Measurements from ENCODE around the gene UGDH. TPM values are rescaled to one million over a fixed set of nuclear protein-coding genes. Genes with fewer than 3 reads are reported as not detected.

Gene UGDH
- 37.5 TPM for total RNA-seq
- 10 to 100 TPM; 39.4 to 78.1 (median 45.2) TPM for polyA plus RNA-seq (ENCODE audit: insufficient read depth in 1 of 8, insufficient read length in 8 of 8, low replicate concordance in 1 of 8)
- long read RNA-seq, donor 1, partial matches to known transcripts, result 24 of 28 reads
- long read RNA-seq, donor 1, other reads (novel, unspliced or antisense), result 0 of 28 reads
- long read RNA-seq, donor 2, result 0 reads
- long read RNA-seq, donor 3, transcript UGDH-201 (12 exons, 3,216 nt), result major isoform, 5 of 19 reads
- long read RNA-seq, donor 3, partial matches to known transcripts, result 0 of 19 reads
- long read RNA-seq, donor 3, other reads (novel, unspliced or antisense), result 14 of 19 reads
- long read RNA-seq, donor 4, transcript UGDH-201 (12 exons, 3,216 nt), result major isoform, 5 of 6 reads
- long read RNA-seq, donor 4, partial matches to known transcripts, result 0 of 6 reads
- long read RNA-seq, donor 4, other reads (novel, unspliced or antisense), result 0 of 6 reads
- long read RNA-seq, donor 5, transcript UGDH-201 (12 exons, 3,216 nt), result major isoform, 16 of 23 reads
- long read RNA-seq, donor 5, partial matches to known transcripts, result 6 of 23 reads
- long read RNA-seq, donor 5, other reads (novel, unspliced or antisense), result 0 of 23 reads
- long read RNA-seq, donor 6, transcript UGDH-201 (12 exons, 3,216 nt), result major isoform, 8 of 19 reads
- long read RNA-seq, donor 6, partial matches to known transcripts, result 11 of 19 reads
- long read RNA-seq, donor 6, other reads (novel, unspliced or antisense), result 0 of 19 reads
- long read RNA-seq, donor 7, transcript UGDH-201 (12 exons, 3,216 nt), result major isoform, 8 of 17 reads
- long read RNA-seq, donor 7, partial matches to known transcripts, result 9 of 17 reads
- long read RNA-seq, donor 7, other reads (novel, unspliced or antisense), result 0 of 17 reads
- long read RNA-seq, donor 8, partial matches to known transcripts, result 0 of 3 reads
- long read RNA-seq, donor 8, other reads (novel, unspliced or antisense), result 0 of 3 reads
- long read RNA-seq, donor 9, partial matches to known transcripts, result 5 of 7 reads
- long read RNA-seq, donor 9, other reads (novel, unspliced or antisense), result 0 of 7 reads
- long read RNA-seq, donor 10, partial matches to known transcripts, result 6 of 10 reads
- long read RNA-seq, donor 10, other reads (novel, unspliced or antisense), result 0 of 10 reads
- long read RNA-seq, donor 11, transcript UGDH-201 (12 exons, 3,216 nt), result major isoform, 5 of 7 reads
- long read RNA-seq, donor 11, partial matches to known transcripts, result 0 of 7 reads
- long read RNA-seq, donor 11, other reads (novel, unspliced or antisense), result 0 of 7 reads

- Histone ChIP-seq H3K9me3 (replicated peaks; ENCODE audit: control insufficient read depth, low read depth, low read length) (peaks cover 8% of the 10 kb centered on the region), H3K27ac (ENCODE audit: low read length) (peak within 1 kb of the TSS; percentile 98), H3K4me3 (ENCODE audit: low read length) (peak within 1 kb of the TSS; percentile 80), H3K27me3 (ENCODE audit: control insufficient read depth, insufficient read depth, low read length) (no peaks in the 10 kb centered on the region), H3K4me1 (ENCODE audit: control insufficient read depth, insufficient read depth, low read length) (peaks cover 8% of the 10 kb centered on the region), H3K36me3 (ENCODE audit: control insufficient read depth, insufficient read depth, low read length) (peaks cover 11% of the 10 kb centered on the region)
- peak; percentile 100 for DNase-seq
- under 1% methylated on average over 64 of the region's 73 CpGs for WGBS (ENCODE audit: insufficient coverage)
Measured at GRCh38 chr4:39527296-39528060, at the start of gene UGDH. Gene UGDH, minus strand, starts transcription at chr4:39527439. Its CDS starts 5,927 bp downstream, at chr4:39521512.

DNA sequence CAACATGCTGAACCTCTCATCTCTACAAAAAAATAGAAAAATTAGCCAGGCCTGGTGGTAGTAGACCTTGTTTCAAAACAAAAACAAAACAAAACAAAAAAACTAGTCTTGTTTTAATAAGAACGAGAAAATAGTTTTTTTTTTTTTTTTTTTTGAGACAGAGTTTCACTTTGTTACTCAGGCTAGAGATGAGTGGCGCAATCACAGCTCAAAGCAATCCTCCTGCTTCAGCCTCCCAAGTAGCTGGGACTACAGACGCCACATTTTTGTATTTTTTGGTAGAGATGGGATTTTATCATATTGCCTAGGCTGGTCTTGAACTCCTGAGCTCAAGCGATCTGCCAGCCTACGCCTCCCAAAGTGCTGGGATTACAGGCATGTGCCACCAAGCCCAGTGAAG lies 47.7 kb upstream of the UGDH start:
- no peaks in the 10 kb centered on the region for H3K36me3 ChIP-seq (ENCODE audit: control insufficient read depth, insufficient read depth, low read length)
- H3K4me3 ChIP-seq (ENCODE audit: low read length), result no peak overlapping the region
- H3K4me1 ChIP-seq (ENCODE audit: control insufficient read depth, insufficient read depth, low read length), result no peaks in the 10 kb centered on the region
- H3K27ac ChIP-seq (ENCODE audit: low read length), result no peak overlapping the region
- DNase-seq, result no peak
- no peaks in the 10 kb centered on the region for H3K27me3 ChIP-seq (ENCODE audit: control insufficient read depth, insufficient read depth, low read length)
- no CpG with 5 or more reads among the region's 5 CpGs for WGBS (ENCODE audit: insufficient coverage)
- H3K9me3 ChIP-seq (replicated peaks; ENCODE audit: control insufficient read depth, low read depth, low read length), result no peaks in the 10 kb centered on the region

- no peaks in the 10 kb centered on the region for H3K36me3 ChIP-seq (ENCODE audit: control insufficient read depth, insufficient read depth, low read length)
Measured at GRCh38 chr4:39571504-39571903, 44.3 kb upstream of the UGDH start.

DNA sequence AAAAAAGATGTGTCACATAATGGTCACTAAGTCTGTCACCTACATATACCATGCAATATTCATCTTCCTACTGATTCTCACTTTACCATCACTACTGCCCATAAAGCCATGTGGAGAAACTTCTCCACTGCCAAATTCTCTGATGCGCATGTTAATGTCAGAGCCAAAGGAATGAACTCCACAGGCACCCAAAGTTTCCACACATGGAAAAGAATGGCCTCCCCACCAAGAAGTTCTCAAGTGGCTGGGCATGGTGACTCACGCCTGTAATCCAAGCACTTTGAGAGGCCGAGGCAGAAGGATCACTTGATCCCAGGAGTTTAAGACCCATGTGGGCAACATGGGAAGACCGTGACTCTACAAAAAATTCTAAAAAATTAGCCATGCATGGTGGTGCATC lies 43.8 kb upstream of the UGDH start:
- no peak for DNase-seq
- WGBS (ENCODE audit: insufficient coverage), result 79% methylated on average over 4 of the region's 4 CpGs

More at GRCh38 chr4:39571504-39571903, 44.3 kb upstream of the UGDH start:
- H3K27ac ChIP-seq (ENCODE audit: low read length), result no peak overlapping the region
- no peaks in the 10 kb centered on the region for H3K9me3 ChIP-seq (replicated peaks; ENCODE audit: control insufficient read depth, low read depth, low read length)
- no peak overlapping the region for H3K4me3 ChIP-seq (ENCODE audit: low read length)
- no peaks in the 10 kb centered on the region for H3K4me1 ChIP-seq (ENCODE audit: control insufficient read depth, insufficient read depth, low read length)
- no peaks in the 10 kb centered on the region for H3K27me3 ChIP-seq (ENCODE audit: control insufficient read depth, insufficient read depth, low read length)
- no CpG with 5 or more reads among the region's 6 CpGs for WGBS (ENCODE audit: insufficient coverage)
- DNase-seq, result no peak

DNA sequence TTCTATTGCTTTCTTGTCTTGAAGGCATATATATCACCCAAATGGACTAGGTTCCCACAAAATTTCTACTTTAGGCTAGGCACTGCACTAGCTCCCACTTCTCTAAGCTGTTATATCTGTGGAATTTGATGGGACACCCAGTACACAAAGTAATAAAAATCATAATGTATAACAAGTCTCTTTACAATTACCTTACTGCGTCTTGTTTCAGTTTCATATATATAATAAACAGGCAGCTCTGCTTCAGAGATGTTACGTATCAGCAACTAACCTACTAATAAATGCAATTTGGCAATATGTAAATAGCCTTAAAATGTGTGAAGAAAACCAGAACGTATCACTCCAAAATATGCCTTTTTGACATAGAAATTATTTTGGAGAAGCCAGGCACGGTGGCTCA lies 42.0 kb upstream of the UGDH start:
- WGBS (ENCODE audit: insufficient coverage), result 85% methylated on average over 2 of the region's 4 CpGs
- no peak overlapping the region for H3K4me3 ChIP-seq (ENCODE audit: low read length)
- no peaks in the 10 kb centered on the region for H3K9me3 ChIP-seq (replicated peaks; ENCODE audit: control insufficient read depth, low read depth, low read length)
- DNase-seq, result no peak
- H3K27ac ChIP-seq (ENCODE audit: low read length), result no peak overlapping the region
- H3K4me1 ChIP-seq (ENCODE audit: control insufficient read depth, insufficient read depth, low read length), result no peaks in the 10 kb centered on the region
- H3K36me3 ChIP-seq (ENCODE audit: control insufficient read depth, insufficient read depth, low read length), result no peaks in the 10 kb centered on the region
- no peaks in the 10 kb centered on the region for H3K27me3 ChIP-seq (ENCODE audit: control insufficient read depth, insufficient read depth, low read length)

More for the DNA sequence above, 43.8 kb upstream of the UGDH start:
- Histone ChIP-seq H3K4me3 (ENCODE audit: low read length) (no peak overlapping the region), H3K9me3 (replicated peaks; ENCODE audit: control insufficient read depth, low read depth, low read length) (no peaks in the 10 kb centered on the region), H3K36me3 (ENCODE audit: control insufficient read depth, insufficient read depth, low read length) (no peaks in the 10 kb centered on the region), H3K4me1 (ENCODE audit: control insufficient read depth, insufficient read depth, low read length) (no peaks in the 10 kb centered on the region), H3K27me3 (ENCODE audit: control insufficient read depth, insufficient read depth, low read length) (no peaks in the 10 kb centered on the region), H3K27ac (ENCODE audit: low read length) (no peak overlapping the region)

GRCh38 chr4:39568805-39569204 lies 41.6 kb upstream of the UGDH start:
- no peak overlapping the region for H3K27ac ChIP-seq (ENCODE audit: low read length)
- no peaks in the 10 kb centered on the region for H3K36me3 ChIP-seq (ENCODE audit: control insufficient read depth, insufficient read depth, low read length)
- no peak for DNase-seq
- H3K4me1 ChIP-seq (ENCODE audit: control insufficient read depth, insufficient read depth, low read length), result no peaks in the 10 kb centered on the region
- no peak overlapping the region for H3K4me3 ChIP-seq (ENCODE audit: low read length)
- no peaks in the 10 kb centered on the region for H3K27me3 ChIP-seq (ENCODE audit: control insufficient read depth, insufficient read depth, low read length)
- WGBS (ENCODE audit: insufficient coverage), result no CpG with 5 or more reads among the region's 3 CpGs
- H3K9me3 ChIP-seq (replicated peaks; ENCODE audit: control insufficient read depth, low read depth, low read length), result no peaks in the 10 kb centered on the region

DNA sequence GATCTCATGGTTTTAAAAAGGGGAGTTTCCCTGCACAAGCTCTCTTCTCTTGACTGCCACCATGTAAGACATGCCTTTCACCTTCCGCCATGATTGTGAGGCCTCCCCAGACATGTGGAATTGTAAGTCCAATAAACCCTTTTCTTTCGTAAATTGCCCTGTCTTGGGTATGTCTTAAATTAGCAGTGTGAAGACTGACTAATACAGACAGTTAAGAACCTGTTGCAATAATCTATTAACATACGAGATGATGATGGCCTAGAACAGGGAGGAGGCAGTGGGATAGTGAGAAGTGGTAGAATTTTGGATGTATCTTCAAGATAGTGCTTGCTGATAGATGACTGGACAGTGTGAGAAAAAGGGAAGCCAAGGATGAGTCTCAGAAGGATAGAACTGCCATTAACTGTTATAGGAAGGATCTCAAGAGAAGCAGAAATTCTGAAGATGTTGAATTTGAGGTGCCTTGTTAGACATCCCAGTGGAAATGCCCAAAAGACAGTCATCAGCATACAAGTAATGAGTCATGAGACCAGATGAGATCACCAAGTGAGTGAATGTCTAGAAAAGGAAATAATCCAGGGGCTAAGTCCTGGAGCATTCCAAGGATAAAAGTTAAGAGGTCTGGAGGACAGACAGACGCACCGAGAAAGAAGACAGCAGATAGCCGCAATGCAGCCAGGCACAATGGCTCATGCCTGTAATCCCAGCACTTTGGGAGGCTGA lies 38.8 kb upstream of the UGDH start:
- Histone ChIP-seq H3K36me3 (ENCODE audit: control insufficient read depth, insufficient read depth, low read length) (no peaks in the 10 kb centered on the region), H3K27me3 (ENCODE audit: control insufficient read depth, insufficient read depth, low read length) (no peaks in the 10 kb centered on the region), H3K4me3 (ENCODE audit: low read length) (no peak overlapping the region), H3K9me3 (replicated peaks; ENCODE audit: control insufficient read depth, low read depth, low read length) (no peaks in the 10 kb centered on the region), H3K4me1 (ENCODE audit: control insufficient read depth, insufficient read depth, low read length) (no peaks in the 10 kb centered on the region), H3K27ac (ENCODE audit: low read length) (no peak overlapping the region)
- DNase-seq, result no peak
- WGBS (ENCODE audit: insufficient coverage), result 96% methylated on average over 3 of the region's 6 CpGs

GRCh38 chr4:39563346-39563847 lies 36.2 kb upstream of the UGDH start:
- Histone ChIP-seq H3K27me3 (ENCODE audit: control insufficient read depth, insufficient read depth, low read length) (no peaks in the 10 kb centered on the region), H3K4me1 (ENCODE audit: control insufficient read depth, insufficient read depth, low read length) (no peaks in the 10 kb centered on the region), H3K27ac (ENCODE audit: low read length) (no peak overlapping the region), H3K36me3 (ENCODE audit: control insufficient read depth, insufficient read depth, low read length) (no peaks in the 10 kb centered on the region), H3K4me3 (ENCODE audit: low read length) (no peak overlapping the region), H3K9me3 (replicated peaks; ENCODE audit: control insufficient read depth, low read depth, low read length) (no peaks in the 10 kb centered on the region)
- DNase-seq, result no peak
- 85% methylated on average over 6 of the region's 6 CpGs for WGBS (ENCODE audit: insufficient coverage)

GRCh38 chr4:39562792-39563191 lies 35.6 kb upstream of the UGDH start:
- Histone ChIP-seq H3K36me3 (ENCODE audit: control insufficient read depth, insufficient read depth, low read length) (no peaks in the 10 kb centered on the region), H3K9me3 (replicated peaks; ENCODE audit: control insufficient read depth, low read depth, low read length) (no peaks in the 10 kb centered on the region), H3K4me1 (ENCODE audit: control insufficient read depth, insufficient read depth, low read length) (no peaks in the 10 kb centered on the region), H3K4me3 (ENCODE audit: low read length) (no peak overlapping the region), H3K27me3 (ENCODE audit: control insufficient read depth, insufficient read depth, low read length) (no peaks in the 10 kb centered on the region), H3K27ac (ENCODE audit: low read length) (no peak overlapping the region)
- no peak for DNase-seq
- WGBS (ENCODE audit: insufficient coverage), result 100% methylated on average over 2 of the region's 5 CpGs

Measured in muscle of leg (tissue), 16 donors.